KMS-11 (cell line): ENCODE results near the gene PRR30.

Experiments used
- H2AFZ ChIP-seq: fragments of 200-600 bp; sonication (generic); 2 replicates; pipeline ENCODE4 v1.6.1; 2016; ENCODE audit warnings: antibody characterized with exemption, mixed run types, low read depth
- H3K27ac ChIP-seq: fragments of 200-600 bp; sonication (generic); 2 replicates; pipeline ENCODE4 v1.6.1; 2016; ENCODE audit warnings: mild to moderate bottlenecking, mixed run types
- H3K27me3 ChIP-seq: fragments of 200-600 bp; sonication (generic); 2 replicates; pipeline ENCODE4 v1.6.1; 2017; ENCODE audit warnings: mild to moderate bottlenecking, low read depth, mixed run types, moderate library complexity; ENCODE audit not compliant: insufficient read depth
- H3K36me3 ChIP-seq: fragments of 200-600 bp; sonication (generic); 2 replicates; pipeline ENCODE4 v1.6.1; 2017; ENCODE audit warnings: mild to moderate bottlenecking, mixed run types; ENCODE audit not compliant: insufficient read depth
- H3K4me1 ChIP-seq: fragments of 200-600 bp; sonication (generic); 2 replicates; pipeline ENCODE4 v1.6.1; 2016; ENCODE audit warnings: mild to moderate bottlenecking, low read depth, mixed run types; ENCODE audit not compliant: poor library complexity, severe bottlenecking
- H3K4me2 ChIP-seq: fragments of 200-600 bp; sonication (generic); 2 replicates; pipeline ENCODE4 v1.7.0; 2016; ENCODE audit warnings: mild to moderate bottlenecking, mixed run types
- H3K4me3 ChIP-seq: fragments of 200-600 bp; sonication (generic); IDR thresholded peaks from 2 replicates; pipeline ENCODE4 v1.6.1; 2017; ENCODE audit warnings: low read depth, low read length, mixed read lengths; ENCODE audit not compliant: insufficient read depth
- H3K79me2 ChIP-seq: fragments of 200-600 bp; sonication (generic); 2 replicates; pipeline ENCODE4 v1.6.1; 2016; ENCODE audit warnings: low read depth, mixed run types; ENCODE audit not compliant: insufficient read depth
- H3K9ac ChIP-seq: fragments of 200-600 bp; sonication (generic); 2 replicates; pipeline ENCODE4 v1.6.1; 2016; ENCODE audit warnings: mild to moderate bottlenecking, mixed run types
- H4K20me1 ChIP-seq: fragments of 200-600 bp; sonication (generic); 2 replicates; pipeline ENCODE4 v1.6.1; 2016; ENCODE audit warnings: mild to moderate bottlenecking, mixed run types; ENCODE audit not compliant: insufficient read depth
- CTCF ChIP-seq: fragments of 200-600 bp; sonication (generic); conservative IDR thresholded peaks from 2 replicates; pipeline ENCODE4 v1.6.1; 2017; ENCODE audit warnings: low read depth, mild to moderate bottlenecking, antibody characterized with exemption, low read length, moderate library complexity, mixed read lengths

PRR30 gene

GRCh38 chr2:27087823-27088410 lies 51.3 kb downstream of the PRR30 start:
- no peak overlapping the region for H3K4me3 ChIP-seq

More at GRCh38 chr2:27087823-27088410, 51.3 kb downstream of the PRR30 start:
- Histone ChIP-seq H3K27ac (no peak overlapping the region; the same call in 1 of the 2 replicates), H3K79me2 (no peaks in the 10 kb centered on the region), H3K4me2 (peak overlapping the region; percentile 75), H3K9ac (peak overlapping the region; percentile 60; the same call in 1 of the 2 replicates), H2AFZ (peak overlapping the region; percentile 83; the same call in 1 of the 2 replicates), H3K27me3 (no peaks in the 10 kb centered on the region), H4K20me1 (no peaks in the 10 kb centered on the region), H3K4me1 (peaks cover 9% of the 10 kb centered on the region), H3K36me3 (no peaks in the 10 kb centered on the region)
- no peak for TF ChIP-seq CTCF
